ENCODE data around the gene CAMK2A.
"Not testable (repeated sequence)": the region's sequence is repeated elsewhere in the genome, so short reads cannot be mapped to it uniquely, and the experiment has no call there.

The CAMK2A gene

GRCh38 chr5:150234576-150235499, 54.7 kb downstream of the CAMK2A start:
- DNase-seq, result no peak

GRCh38 chr5:150233706-150234105, 55.9 kb downstream of the CAMK2A start:
- DNase-seq, result not testable (repeated sequence)

- no peak for DNase-seq
These were observed 58.7 kb downstream of the CAMK2A start for GRCh38 chr5:150230842-150231241.

GRCh38 chr5:150229571-150229970, 60.0 kb downstream of the CAMK2A start:
- DNase-seq, result no peak

DNA sequence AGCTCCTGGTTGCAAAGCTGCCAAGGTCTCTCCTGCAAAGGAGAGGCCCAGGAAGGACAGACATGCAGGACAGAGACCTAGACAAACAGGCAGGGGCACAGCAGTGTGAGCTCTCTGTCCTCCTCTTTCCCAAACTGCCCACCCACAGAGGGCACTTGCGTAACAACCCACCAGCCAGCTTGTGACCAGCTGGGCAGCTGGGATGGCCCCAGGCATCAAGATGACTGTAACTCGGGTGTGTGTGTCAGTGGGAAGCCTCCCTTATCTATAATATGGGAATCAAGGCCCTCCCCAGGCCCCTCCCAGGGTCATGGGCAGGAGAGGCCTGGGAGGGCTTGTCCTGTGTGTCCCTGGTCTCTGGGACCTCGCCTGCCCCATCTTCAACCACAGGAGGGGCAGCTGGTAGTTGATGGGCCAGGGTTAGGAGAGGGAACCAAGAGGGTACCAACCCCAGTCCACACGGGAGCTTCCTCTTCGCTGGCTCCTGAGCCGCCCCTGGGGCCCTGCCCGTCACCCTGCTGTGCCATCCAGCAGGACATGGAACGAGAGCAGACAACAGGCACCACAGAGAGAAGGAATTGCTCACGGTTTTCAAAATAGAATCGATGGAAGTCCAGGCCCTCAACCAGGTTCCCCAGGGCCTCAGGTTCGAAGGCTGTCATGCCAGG, 61.8 kb downstream of the CAMK2A start:
- DNase-seq, result no peak

DNA sequence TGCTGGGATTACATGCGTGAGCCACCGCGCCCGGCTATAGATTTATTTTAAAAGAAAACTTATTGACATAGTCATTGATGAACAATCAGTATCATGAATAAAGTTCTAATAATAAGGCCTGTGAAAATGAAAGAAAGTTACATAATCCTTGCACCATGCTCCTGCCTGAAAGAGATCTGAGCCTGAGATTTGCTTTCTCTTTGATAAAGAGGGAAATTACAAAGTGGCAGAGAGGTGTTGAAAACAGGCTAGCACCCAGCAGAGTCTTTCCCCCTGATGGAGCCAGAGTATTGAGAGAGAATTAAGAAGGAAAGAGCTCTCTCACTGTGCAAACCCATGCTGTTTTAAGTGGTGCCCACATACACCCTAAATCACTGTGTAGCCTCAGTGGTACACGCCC, 62.5 kb downstream of the CAMK2A start:
- DNase-seq, result no peak

- no peak for DNase-seq
These were observed 65.0 kb downstream of the CAMK2A start for GRCh38 chr5:150224483-150225027.

DNA sequence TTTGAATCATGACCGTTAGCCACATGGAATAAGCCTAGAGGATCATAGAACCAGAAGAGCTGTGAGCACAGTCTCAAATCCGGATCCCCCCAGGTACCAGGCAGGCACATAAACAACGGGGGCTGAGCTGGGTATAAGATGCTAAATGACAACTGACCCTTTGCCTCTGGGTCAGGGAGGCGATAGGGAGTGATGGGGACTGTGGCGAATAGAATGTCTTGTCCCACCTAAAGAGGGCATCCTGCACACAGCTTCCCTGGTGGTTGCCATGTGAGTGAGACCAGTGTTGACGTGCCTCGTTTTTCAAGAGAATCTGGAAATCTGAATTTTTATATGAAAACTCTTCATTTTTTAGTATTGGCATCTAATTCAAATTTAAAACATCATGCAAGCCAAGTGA, 66.1 kb downstream of the CAMK2A start:
- DNase-seq, result no peak

GRCh38 chr5:150222906-150223305, 66.7 kb downstream of the CAMK2A start:
- DNase-seq, result no peak

- no peak for DNase-seq
These were observed 68.1 kb downstream of the CAMK2A start for GRCh38 chr5:150221471-150221870.

DNA sequence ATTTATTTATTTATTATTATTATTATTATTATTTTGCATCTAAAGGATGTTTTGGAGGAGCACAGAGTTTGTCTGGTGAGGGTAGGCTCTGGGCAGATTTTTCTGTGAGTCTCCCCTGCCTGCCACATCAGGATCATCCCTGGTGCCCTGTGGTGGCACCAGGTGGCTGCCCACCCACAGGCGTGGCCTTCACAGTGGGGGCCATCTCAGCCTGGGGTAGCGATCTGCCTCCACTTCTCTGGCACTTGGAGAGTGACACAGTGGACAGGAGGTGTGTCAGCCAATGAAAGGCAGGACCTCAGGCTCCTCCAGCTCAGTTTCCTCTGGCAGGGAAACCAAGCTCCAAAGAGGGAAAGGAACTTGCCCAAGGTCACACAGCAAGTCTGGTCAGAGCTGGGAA, 69.7 kb downstream of the CAMK2A start:
- no peak for DNase-seq

- no peak for DNase-seq
These were observed 70.4 kb downstream of the CAMK2A start for GRCh38 chr5:150219142-150219541.

- no peak for DNase-seq
These were observed 70.9 kb downstream of the CAMK2A start for GRCh38 chr5:150218693-150219035.

DNA sequence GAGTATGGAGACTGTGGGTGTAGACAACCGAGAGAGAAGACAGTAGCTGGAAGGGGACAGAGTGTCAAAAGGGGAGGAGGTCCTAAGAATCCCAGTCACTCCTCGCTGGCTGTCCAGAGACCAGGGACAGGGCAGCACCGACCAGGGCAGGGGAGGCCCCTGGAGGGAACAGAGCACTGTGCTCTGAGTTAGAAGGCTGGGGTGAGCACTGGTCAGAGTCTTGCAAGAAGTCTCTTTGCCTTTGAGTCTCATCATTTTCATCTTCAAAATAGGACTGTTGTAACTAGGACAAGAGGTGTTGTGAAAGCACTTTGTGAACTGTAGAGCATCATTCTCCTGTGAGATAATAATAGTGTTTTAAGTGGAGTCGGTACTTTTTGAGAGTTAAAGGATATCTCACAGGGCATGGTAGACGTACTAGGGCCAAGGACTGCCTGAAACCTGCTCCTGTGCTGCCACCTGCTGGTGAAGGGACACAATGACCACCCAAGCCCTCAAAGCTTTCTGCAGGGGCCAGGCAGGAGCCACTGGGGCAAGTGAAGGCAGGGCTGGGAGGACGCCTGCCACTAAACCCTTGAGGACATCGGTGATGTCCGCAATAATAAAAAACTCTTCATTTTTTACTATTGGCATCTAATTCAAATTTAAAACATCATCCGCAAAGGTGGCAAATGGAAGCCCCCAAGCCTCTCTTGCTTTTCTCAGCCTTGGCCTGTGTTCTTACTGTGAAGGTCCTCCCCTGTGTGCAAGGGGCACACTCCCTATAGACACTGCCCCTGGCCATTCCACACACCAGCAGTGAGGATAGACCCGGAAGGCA, 71.5 kb downstream of the CAMK2A start:
- DNase-seq, result peak; percentile 43 to 67

DNA sequence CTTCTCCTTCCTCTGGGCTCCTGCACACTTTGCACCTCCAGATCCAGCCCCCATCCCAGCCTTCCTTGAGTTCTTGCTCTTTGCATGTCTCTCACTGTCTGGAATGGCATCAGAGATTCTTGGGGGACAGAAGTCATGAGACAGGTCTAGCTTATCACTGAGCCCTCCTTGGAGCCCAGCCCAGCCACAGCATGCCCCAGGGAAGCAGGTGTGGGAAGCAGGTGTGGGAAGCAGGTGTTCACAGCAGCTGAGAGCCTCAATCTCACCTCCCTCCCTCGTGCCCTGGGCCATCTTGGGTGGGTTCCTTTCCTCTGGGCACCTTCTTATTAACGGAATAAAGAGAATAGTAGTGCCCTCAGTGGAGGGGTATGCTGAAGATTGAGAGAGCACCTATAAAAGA, 72.5 kb downstream of the CAMK2A start:
- DNase-seq, result peak; percentile 19 to 52

DNA sequence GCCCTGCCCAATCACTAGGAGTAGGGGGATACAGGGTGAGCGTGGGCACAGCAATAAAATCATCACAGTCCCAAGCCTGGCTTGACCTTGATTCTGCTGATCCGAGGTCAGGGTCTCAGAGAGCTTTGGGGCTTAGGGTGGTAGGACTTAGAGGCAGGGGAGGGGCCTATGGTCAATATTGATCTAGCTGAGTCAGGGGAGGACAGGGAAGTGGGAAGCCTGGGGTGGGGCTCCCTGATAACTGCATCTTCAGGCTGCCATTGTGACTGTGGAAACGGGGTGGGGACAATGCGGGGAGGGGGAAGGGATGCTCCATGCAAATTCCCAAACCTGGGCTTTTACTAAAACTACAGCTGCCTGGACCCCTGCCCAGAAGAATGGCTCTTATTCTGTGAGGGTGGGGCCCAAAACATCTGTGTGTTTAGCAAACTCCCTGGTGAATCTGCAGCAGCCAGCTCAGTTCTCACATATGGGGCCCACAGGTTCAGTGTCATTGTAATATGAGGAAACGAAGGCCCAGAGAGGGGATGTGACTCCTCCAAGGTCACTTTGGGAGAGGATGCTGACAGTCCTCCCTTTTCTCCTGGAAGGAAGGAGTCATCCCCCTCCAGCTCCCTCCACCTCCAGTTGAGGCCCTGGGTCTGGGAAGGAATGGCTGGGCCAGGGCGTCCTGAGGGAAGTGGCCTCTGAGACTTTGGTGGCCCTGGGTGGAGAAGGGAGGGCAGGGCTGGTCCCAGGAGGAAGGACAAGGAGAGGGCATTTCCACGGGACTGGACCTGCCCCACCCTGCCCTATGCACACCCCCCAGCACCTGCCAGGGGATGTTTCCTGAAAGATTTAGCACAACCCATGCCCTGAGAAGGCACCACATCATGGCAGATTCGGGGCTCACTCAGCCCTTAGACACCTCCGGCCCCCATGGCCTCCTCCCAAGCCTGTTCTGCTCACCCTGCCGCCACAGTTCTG, 73.3 kb downstream of the CAMK2A start:
- no peak for DNase-seq

DNA sequence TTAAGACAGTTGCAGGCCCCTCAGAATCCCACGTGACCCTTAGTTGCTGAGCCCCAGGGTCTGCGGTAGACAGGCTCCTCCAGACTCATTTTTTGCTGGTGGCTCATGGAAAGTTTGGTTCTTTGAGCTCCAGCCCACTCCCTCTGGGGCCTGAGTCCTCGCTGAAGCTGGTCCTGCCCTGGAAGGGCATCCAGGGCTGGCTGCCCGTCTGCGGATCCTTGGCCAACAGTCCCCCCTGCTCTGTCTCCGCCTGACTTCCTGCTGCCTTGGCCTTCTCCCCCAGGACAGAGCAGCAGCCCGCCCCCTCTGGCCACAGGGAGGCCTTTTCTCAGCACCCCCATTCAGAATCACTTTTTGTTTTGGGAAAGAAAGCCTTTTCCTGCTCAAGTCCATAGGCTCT, 75.3 kb downstream of the CAMK2A start:
- no peak for DNase-seq

DNA sequence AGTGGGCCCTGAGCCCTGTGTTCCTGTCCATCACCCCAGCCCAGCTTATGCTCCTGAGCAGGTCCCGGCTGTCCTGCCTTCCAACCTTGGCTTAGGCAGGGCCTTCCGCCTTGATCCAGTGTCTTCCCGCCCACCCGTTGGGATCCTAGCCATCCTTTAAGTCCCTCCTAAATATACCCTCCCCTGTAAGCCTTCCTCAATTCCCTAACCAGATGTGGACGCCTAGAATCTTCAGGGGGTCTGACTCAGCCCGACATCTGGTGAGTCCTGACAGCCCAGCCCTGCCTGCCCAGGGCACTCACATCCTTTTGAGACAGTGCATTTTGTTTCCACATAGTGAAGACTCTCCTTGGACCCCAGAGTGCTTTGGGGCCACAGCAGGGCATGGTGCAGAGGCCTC, 76.0 kb downstream of the CAMK2A start:
- no peak for DNase-seq

DNA sequence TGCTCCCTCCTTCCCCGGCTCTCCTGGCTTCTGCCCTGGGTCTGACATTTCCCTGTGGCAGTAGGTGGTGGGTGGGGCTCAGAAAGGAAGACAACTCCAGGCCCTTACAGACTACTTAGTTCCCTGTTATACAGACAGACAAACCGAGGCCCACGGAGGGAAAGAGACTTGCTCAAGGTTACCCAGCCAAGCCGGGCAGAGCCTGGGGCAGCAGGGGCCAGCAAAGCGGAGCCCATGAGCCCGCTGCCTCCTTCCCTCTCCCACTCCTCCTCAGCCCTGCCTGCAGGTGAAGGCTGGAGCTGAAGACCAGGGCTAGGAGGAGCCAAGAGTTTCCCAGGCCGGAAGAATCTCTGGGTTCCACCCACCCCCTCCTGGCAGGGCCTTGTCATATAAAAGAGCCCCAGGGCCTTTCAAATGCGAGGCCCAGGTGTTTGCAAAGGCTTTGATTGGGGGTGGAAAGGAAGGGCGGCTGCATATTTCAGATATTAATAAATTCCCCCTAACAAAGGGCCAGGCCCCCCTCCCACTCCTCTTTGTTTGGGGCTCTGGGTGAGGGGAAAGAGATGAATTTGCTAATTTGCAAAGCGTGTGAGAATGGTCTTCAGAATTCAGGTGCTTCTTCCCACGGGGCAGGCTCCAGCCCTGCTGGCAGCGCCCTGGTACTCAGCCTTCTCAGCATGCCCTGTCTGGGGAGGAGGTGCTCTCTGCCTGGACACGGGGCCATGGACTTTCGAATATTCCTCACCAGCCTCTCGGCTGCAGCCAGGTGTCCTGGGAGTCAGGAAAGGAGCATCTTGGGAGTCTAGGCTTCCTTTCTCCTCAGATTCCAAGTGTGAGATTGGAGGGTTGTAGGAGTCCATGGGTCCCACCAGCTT, 78.2 kb downstream of the CAMK2A start:
- no peak for DNase-seq

- no peak for DNase-seq
These were observed 78.9 kb downstream of the CAMK2A start for GRCh38 chr5:150210644-150211043.

- DNase-seq, result no peak
These were observed 80.4 kb downstream of the CAMK2A start for GRCh38 chr5:150209099-150209635.

Measured in NCI-H2081 (cell line).